Activated B cell treated with CpG ODN at 0.5 μM for 24 hours (primary cell): ENCODE results near the gene SLAMF9. TPM values are rescaled to one million over a fixed set of nuclear protein-coding genes. Genes with fewer than 3 reads are reported as not detected.

ENCODE experiments used
- ATAC-seq: fragments of 200-7000 bp; cut with Tn5 transposase; one replicate; pipeline ENCODE4 v1.10.0; 2021; ENCODE audit warnings: low read depth, mild to moderate bottlenecking, moderate library complexity
- CTCF ChIA-PET: fragments of 350-600 bp; sonication (Branson Sonifier 250); formaldehyde crosslinking; loops from one replicate; lab custom pipeline; 2021; ENCODE audit warnings: antibody characterized with exemption; lab: Charles Lee
- POLR2A ChIA-PET: fragments of 350-600 bp; sonication (Branson Sonifier 250); formaldehyde crosslinking; loops from one replicate; lab custom pipeline; 2021; ENCODE audit warnings: antibody characterized with exemption; lab: Charles Lee
- DNase-seq: peaks from one replicate; pipeline ENCODE4 v3.0.0; 2022
- H3K27ac Mint-ChIP-seq: one replicate; pipeline ENCODE4 v1.8.0; 2020; ENCODE audit warnings: mixed read lengths
- H3K27me3 Mint-ChIP-seq: one replicate; pipeline ENCODE4 v1.8.0; 2021; ENCODE audit warnings: mixed read lengths
- H3K36me3 Mint-ChIP-seq: one replicate; pipeline ENCODE4 v1.8.0; 2021; ENCODE audit warnings: low read depth, mixed read lengths
- H3K4me1 Mint-ChIP-seq: one replicate; pipeline ENCODE4 v1.8.0; 2021; ENCODE audit warnings: mixed read lengths
- H3K4me3 Mint-ChIP-seq: one replicate; pipeline ENCODE4 v1.8.0; 2020; ENCODE audit warnings: mild to moderate bottlenecking, mixed read lengths
- H3K9me3 Mint-ChIP-seq: one replicate; pipeline ENCODE4 v1.8.0; 2020; ENCODE audit warnings: mixed read lengths
- CTCF ChIP-seq: fragments of 200-600 bp; IDR thresholded peaks from one replicate; pipeline ENCODE4 v1.8.0; 2022; ENCODE audit warnings: antibody characterized with exemption, mild to moderate bottlenecking
- intact Hi-C: fragments of 100-400 bp; cut with micrococcal nuclease; formaldehyde crosslinking; loops from one replicate; pipeline ENCODE4 v1.15.1; 2024
- total RNA-seq: library from RNA; stranded (reverse); gene quantifications from 2 replicates; pipeline ENCODE4 v1.2.3, GENCODE V29; 2022

The SLAMF9 gene
- total RNA-seq, 1 donor from 2014 or later: not detected

- intact Hi-C loops: no loop called here
- no peaks in the 10 kb centered on the region for H3K9me3 Mint-ChIP-seq
- H3K36me3 Mint-ChIP-seq: no peaks in the 10 kb centered on the region
- no peak overlapping the region for H3K4me3 Mint-ChIP-seq
- H3K27ac Mint-ChIP-seq: no peak overlapping the region
- no peak for TF ChIP-seq CTCF
- DNase-seq (no peak), ATAC-seq (no peak)
- peaks cover 33% of the 10 kb centered on the region for H3K27me3 Mint-ChIP-seq
- peaks cover 2% of the 10 kb centered on the region for H3K4me1 Mint-ChIP-seq
- CTCF ChIA-PET: interaction anchor here (1.5 kb wide), 1 partner anchor 14 kb away, joined by 4 read pairs; no protein-coding TSS in a partner anchor
- POLR2A ChIA-PET: no interaction called here
These were observed 39.9 kb upstream of the SLAMF9 start for GRCh38 chr1:159993911-159994310.

GRCh38 chr1:159992161-159992560 is 38.1 kb upstream of the SLAMF9 start:
- Mint-ChIP-seq H3K4me1 (peaks cover 2% of the 10 kb centered on the region), H3K27ac (no peak overlapping the region), H3K36me3 (no peaks in the 10 kb centered on the region), H3K9me3 (no peaks in the 10 kb centered on the region), H3K4me3 (no peak overlapping the region), H3K27me3 (peaks cover 25% of the 10 kb centered on the region)
- TF ChIP-seq CTCF: no peak
- DNase-seq: no peak
- CTCF ChIA-PET: interaction anchor here (1.1 kb wide), 1 partner anchor 15 kb away, joined by 6 read pairs; no protein-coding TSS in a partner anchor
- POLR2A ChIA-PET: no interaction called here
- no peak for ATAC-seq
- intact Hi-C loops: no loop called here

- ATAC-seq (no peak), DNase-seq (no peak)
- POLR2A ChIA-PET: no interaction called here
- H3K4me3 Mint-ChIP-seq: no peak overlapping the region
- H3K4me1 Mint-ChIP-seq: peaks cover 2% of the 10 kb centered on the region
- H3K9me3 Mint-ChIP-seq: no peaks in the 10 kb centered on the region
- no peaks in the 10 kb centered on the region for H3K36me3 Mint-ChIP-seq
- H3K27me3 Mint-ChIP-seq: peaks cover 23% of the 10 kb centered on the region
- intact Hi-C loops: no loop called here
- H3K27ac Mint-ChIP-seq: no peak overlapping the region
- TF ChIP-seq CTCF: no peak
- CTCF ChIA-PET: interaction anchor here (1.1 kb wide), 1 partner anchor 16 kb away, joined by 6 read pairs; no protein-coding TSS in a partner anchor
These were observed 37.5 kb upstream of the SLAMF9 start for GRCh38 chr1:159991513-159991912.

GRCh38 chr1:159990005-159990404 is 36.0 kb upstream of the SLAMF9 start:
- TF ChIP-seq CTCF: no peak
- peaks cover 2% of the 10 kb centered on the region for H3K4me1 Mint-ChIP-seq

GRCh38 chr1:159989581-159989980 is 35.5 kb upstream of the SLAMF9 start:
- intact Hi-C loops: no loop called here
- ChIA-PET CTCF (interaction anchor here (1.1 kb wide), 1 partner anchor 56 kb away, joined by 3 read pairs; no protein-coding TSS in a partner anchor), POLR2A (no interaction called here)
- no peak for TF ChIP-seq CTCF
- Mint-ChIP-seq H3K9me3 (no peaks in the 10 kb centered on the region), H3K36me3 (no peaks in the 10 kb centered on the region), H3K4me1 (peaks cover 2% of the 10 kb centered on the region), H3K4me3 (no peak overlapping the region), H3K27ac (no peak overlapping the region), H3K27me3 (peaks cover 20% of the 10 kb centered on the region)
- DNase-seq (no peak), ATAC-seq (no peak)

More at GRCh38 chr1:159990005-159990404, 36.0 kb upstream of the SLAMF9 start:
- Mint-ChIP-seq H3K36me3 (no peaks in the 10 kb centered on the region), H3K9me3 (no peaks in the 10 kb centered on the region), H3K4me3 (no peak overlapping the region), H3K27ac (no peak overlapping the region), H3K27me3 (peaks cover 21% of the 10 kb centered on the region)
- ATAC-seq (no peak), DNase-seq (no peak)
- ChIA-PET CTCF (interaction anchor here (1.1 kb wide), 1 partner anchor 56 kb away, joined by 3 read pairs; no protein-coding TSS in a partner anchor), POLR2A (no interaction called here)
- intact Hi-C loops: no loop called here
